Pancreas (tissue), 10 donors: Measurements from ENCODE around the gene CCDC85C. TPM values are rescaled to one million over a fixed set of nuclear protein-coding genes. Genes with fewer than 3 reads are reported as not detected.

Experiments used
- ATAC-seq, 4 donors: fragments of 200-7000 bp; cut with Tn5 transposase; one replicate each; pipeline versions ENCODE4 v1.8.0 to v1.9.1; 2020; ENCODE audit warnings: mild to moderate bottlenecking in 4 of 4, moderate library complexity in 4 of 4
- DNase-seq, 6 donors: peaks; one replicate each; pipeline ENCODE4 v3.0.0-alpha.2; 2020
- FAIRE-seq: peaks from 2 replicates; lab custom pipeline; 2012; peaks lifted over from hg19 to GRCh38; lab: Jason Lieb, UNC
- H3K27ac ChIP-seq, 4 donors: fragments of 200-600 bp; sonication (generic); 1 replicate in 3 of 4; 2 replicates in 1 of 4; pipeline versions ENCODE4 v1.5.0 to v1.8.0; 2020
- H3K27me3 ChIP-seq, 4 donors: fragments of 200-600 bp; one replicate each; pipeline ENCODE4 v1.8.0; 2021
- H3K36me3 ChIP-seq, 3 donors: fragments of 200-600 bp; sonication (generic) in 1 of 3; one replicate each; pipeline versions ENCODE4 v1.5.0 to v1.8.0; 2020 to 2021
- H3K4me1 ChIP-seq, 3 donors: fragments of 200-600 bp; one replicate each; pipeline ENCODE4 v1.8.0; 2021
- H3K4me3 ChIP-seq, 4 donors: fragments of 200-600 bp; sonication (generic) in 2 of 4; one replicate each; pipeline versions ENCODE4 v1.5.0 to v1.8.0; 2020 to 2021
- H3K9me3 ChIP-seq, 4 donors: fragments of 200-600 bp; one replicate each; pipeline ENCODE4 v1.8.0; 2021
- WGBS, 2 donors: extraction: QIAGEN DNeasy Blood & Tissue Kit; methylation state at CpG; one replicate each; pipeline ENCODE4 v1.1.7; 2013; 5-methylcytosine and 5-hydroxymethylcytosine counted together
- intact Hi-C, 3 donors: fragments of 100-400 bp; cut with DNase I; formaldehyde crosslinking; loops; one replicate each; pipeline versions ENCODE4 v1.11.1 to v1.14.2; 2022
- polyA plus RNA-seq, 2 donors: library from polyadenylated mRNA; stranded (reverse); fragments of 200-250 nt; gene quantifications; one replicate each; pipeline ENCODE4 v1.2.3, GENCODE V29; 2013
- total RNA-seq, 6 donors: library from RNA; stranded (reverse); fragmentation: NEBNext Ultra II Directional in 4 of 6; extraction: Animal tissue kit (Norgen Biotek cat#: 25700) in 4 of 6; gene quantifications; one replicate each; pipeline versions ENCODE4 v1.2.1 to v1.2.4, GENCODE V29; 2021 to 2023
- TF ChIP-seq, protein P1 (sequence below), 4 donors: fragments of 200-600 bp; sonication (generic) in 3 of 4; IDR thresholded peaks; one replicate each; pipeline versions ENCODE4 v1.5.0 to v1.8.0; 2021; ENCODE audit warnings: antibody characterized with exemption in 4 of 4
- donor health status: healthy with polysubstance abuse.
- donor health status: DM: no; HTN: no; CAD: no; lungs with moderate emphysema.
- donor health status: DM: no; HTN: no; CAD: no.
- donor health status: control.
- donor health status: control.
- donor health status: Bipolar disorder and iron deficiency.
- donor health status: DM: yes; HTN: yes; CAD: no.
- donor health status: DM: no; HTN: no; CAD: no.
- donor health status: DM: no; HTN: no; CAD: no.
- donor health status: DM: yes; HTN: yes; CAD: no.

Gene CCDC85C
- total and polyA plus RNA-seq, 8 donors, result 9.5 to 22.2 (median 17.6) TPM

DNA sequence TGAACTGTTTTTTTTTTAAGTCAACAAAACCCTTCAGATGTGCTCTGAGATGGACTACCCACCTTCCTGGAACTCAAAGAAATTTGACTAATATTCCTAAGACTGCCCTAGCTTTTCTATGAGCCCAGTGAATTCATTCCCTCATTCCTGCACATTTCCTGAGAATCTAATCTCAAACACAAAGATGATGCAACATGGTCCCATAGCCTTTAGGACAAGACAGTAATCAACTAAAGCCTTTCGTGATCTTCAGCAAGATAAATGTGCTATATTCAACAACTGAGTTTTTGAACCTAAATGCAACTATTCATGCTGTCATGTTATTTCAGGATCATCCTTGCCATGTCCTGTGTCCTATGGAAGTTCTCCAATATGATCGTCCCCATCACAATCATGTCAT lies 128.3 kb downstream of the CCDC85C start:
- TF ChIP-seq, protein P1, sequence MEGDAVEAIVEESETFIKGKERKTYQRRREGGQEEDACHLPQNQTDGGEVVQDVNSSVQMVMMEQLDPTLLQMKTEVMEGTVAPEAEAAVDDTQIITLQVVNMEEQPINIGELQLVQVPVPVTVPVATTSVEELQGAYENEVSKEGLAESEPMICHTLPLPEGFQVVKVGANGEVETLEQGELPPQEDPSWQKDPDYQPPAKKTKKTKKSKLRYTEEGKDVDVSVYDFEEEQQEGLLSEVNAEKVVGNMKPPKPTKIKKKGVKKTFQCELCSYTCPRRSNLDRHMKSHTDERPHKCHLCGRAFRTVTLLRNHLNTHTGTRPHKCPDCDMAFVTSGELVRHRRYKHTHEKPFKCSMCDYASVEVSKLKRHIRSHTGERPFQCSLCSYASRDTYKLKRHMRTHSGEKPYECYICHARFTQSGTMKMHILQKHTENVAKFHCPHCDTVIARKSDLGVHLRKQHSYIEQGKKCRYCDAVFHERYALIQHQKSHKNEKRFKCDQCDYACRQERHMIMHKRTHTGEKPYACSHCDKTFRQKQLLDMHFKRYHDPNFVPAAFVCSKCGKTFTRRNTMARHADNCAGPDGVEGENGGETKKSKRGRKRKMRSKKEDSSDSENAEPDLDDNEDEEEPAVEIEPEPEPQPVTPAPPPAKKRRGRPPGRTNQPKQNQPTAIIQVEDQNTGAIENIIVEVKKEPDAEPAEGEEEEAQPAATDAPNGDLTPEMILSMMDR (IDR thresholded peaks at IDR 0.05), result no peak
- Histone ChIP-seq H3K9me3 (no peaks in the 10 kb centered on the region), H3K27me3 (no peaks in the 10 kb centered on the region), H3K4me3 (no peak overlapping the region), H3K4me1 (peaks cover 13 to 36% (median 25%) of the 10 kb centered on the region in 3 donors), H3K27ac (no peak overlapping the region), H3K36me3 (no peaks in the 10 kb centered on the region)
- FAIRE-seq (no peak), DNase-seq (no peak), ATAC-seq (no peak)
- 63 to 75% methylated on average over 2 of the region's 2 CpGs for WGBS, 2 donors
- intact Hi-C loops, result no loop called here

DNA sequence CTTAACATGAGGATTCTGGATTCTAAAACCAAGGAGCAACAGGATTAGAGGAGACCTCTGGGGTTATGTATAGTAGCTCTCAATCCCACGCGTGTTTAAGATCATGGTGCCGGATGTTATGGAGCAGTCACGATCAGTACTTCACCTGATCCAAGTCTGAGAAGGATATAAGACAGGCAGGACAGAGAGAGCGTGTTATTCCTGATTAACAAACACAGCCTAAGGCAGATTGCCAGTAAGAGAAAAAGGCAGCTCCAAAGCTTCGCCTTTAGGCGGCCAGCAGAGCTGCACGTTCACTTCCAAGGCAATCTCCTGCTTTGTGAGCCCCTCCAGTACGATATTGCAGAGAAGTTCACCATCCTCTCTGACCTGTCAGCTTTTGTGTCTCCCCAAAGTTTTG lies 128.8 kb downstream of the CCDC85C start:
- no peak overlapping the region for H3K27ac ChIP-seq
- intact Hi-C loops, result no loop called here
- no peaks in the 10 kb centered on the region for H3K9me3 ChIP-seq
- H3K36me3 ChIP-seq, result no peaks in the 10 kb centered on the region
- FAIRE-seq, result no peak
- peaks cover 13 to 36% (median 25%) of the 10 kb centered on the region in 3 donors for H3K4me1 ChIP-seq
- H3K4me3 ChIP-seq, result no peak overlapping the region
- no peaks in the 10 kb centered on the region for H3K27me3 ChIP-seq
- DNase-seq, result no peak
- TF ChIP-seq, protein P1 (IDR thresholded peaks at IDR 0.05), result no peak
- 13 to 18% methylated on average over 9 of the region's 9 CpGs for WGBS, 2 donors
- peak; percentile 30 to 51 (median 44) for ATAC-seq

DNA sequence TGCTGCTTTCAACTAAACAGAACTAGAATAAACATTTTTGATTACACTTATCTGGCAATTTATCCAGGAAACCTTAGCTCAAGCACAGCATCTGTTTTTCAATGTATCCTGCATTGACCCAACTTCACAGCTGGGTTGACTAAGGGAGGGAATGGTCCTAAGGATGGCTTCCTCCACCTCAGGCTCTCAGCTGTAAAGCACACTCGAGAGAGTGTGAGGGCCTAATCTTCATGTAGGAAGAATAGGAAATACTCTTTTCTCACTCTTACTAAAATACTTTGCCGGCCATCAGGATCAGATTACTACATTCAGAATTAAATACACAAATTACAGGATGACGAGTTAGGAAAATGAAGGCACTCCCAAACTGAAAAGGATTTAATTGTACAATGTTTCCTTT lies 130.5 kb downstream of the CCDC85C start:
- ATAC-seq, result no peak
- 83 to 91% methylated on average over 3 of the region's 3 CpGs for WGBS, 2 donors
- Histone ChIP-seq H3K36me3 (no peaks in the 10 kb centered on the region), H3K9me3 (no peaks in the 10 kb centered on the region), H3K27me3 (no peaks in the 10 kb centered on the region), H3K27ac (no peak overlapping the region), H3K4me1 (peaks cover 1 to 24% (median 15%) of the 10 kb centered on the region in 3 donors), H3K4me3 (no peak overlapping the region)
- FAIRE-seq, result no peak
- DNase-seq, result no peak
- TF ChIP-seq, protein P1 (IDR thresholded peaks at IDR 0.05), result no peak
- intact Hi-C loops, result no loop called here

DNA sequence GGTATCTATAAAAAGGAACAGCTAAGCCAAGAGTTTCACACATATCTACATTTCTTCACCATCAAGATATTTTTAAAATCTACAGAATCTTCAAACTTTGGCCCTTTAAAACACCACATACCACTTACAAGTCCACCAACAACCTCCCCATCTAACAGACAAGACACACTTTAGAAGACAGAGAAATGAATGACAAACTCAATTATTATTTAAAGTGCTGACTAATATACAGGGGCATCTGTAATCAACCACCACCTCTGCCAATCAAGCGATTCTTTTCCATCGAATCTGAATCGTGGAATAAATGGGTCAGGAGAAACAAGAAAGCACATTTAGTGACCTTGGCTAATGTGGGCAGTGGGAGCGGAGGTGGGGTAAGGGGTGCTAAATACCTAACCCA lies 131.1 kb downstream of the CCDC85C start:
- no peak for FAIRE-seq
- DNase-seq, result no peak
- ATAC-seq, result no peak
- TF ChIP-seq, protein P1 (IDR thresholded peaks at IDR 0.05), result no peak
- Histone ChIP-seq H3K27ac (no peak overlapping the region), H3K4me3 (no peak overlapping the region), H3K9me3 (no peaks in the 10 kb centered on the region), H3K4me1 (peaks cover 0 to 20% (median 11%) of the 10 kb centered on the region in 3 donors), H3K27me3 (no peaks in the 10 kb centered on the region), H3K36me3 (no peaks in the 10 kb centered on the region)
- intact Hi-C loops, result no loop called here
- 55 to 58% methylated on average over 4 of the region's 4 CpGs for WGBS, 2 donors

DNA sequence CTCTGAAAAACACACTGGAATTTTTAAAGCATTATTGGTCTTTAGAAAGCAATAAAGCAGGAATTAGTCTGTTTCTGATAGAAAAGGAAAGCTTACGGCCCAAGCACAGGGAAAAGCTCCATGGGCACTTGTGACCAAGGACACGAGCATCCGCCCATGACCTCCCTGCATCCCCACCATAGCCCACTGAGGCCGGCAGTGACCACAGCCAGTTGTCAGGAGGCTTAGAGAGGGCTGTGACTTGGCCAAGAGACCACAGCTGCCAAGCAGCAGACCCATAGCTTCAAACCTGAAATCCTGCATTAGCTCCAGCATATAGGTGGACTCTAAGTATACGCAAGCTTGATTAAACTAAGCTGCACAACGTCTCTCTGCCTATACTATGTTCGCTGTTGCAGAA lies 132.3 kb downstream of the CCDC85C start:
- no peak for ATAC-seq
- no peak for FAIRE-seq
- H3K4me1 ChIP-seq, result peaks cover 0 to 12% (median 11%) of the 10 kb centered on the region in 3 donors

More for the DNA sequence above, 132.3 kb downstream of the CCDC85C start:
- Histone ChIP-seq H3K4me3 (no peak overlapping the region), H3K9me3 (no peaks in the 10 kb centered on the region), H3K36me3 (no peaks in the 10 kb centered on the region), H3K27me3 (no peaks in the 10 kb centered on the region), H3K27ac (no peak overlapping the region)
- no peak for DNase-seq
- 87 to 90% methylated on average over 7 of the region's 7 CpGs for WGBS, 2 donors
- TF ChIP-seq, protein P1 (IDR thresholded peaks at IDR 0.05), result no peak
- intact Hi-C loops, result no loop called here
